ENCODE results near the gene AHNAK2. TPM values are rescaled to one million over a fixed set of nuclear protein-coding genes. Genes with fewer than 3 reads are reported as not detected.

AHNAK2 gene
- total and polyA plus RNA-seq, 2 donors from 2014 or later: 1.1 to 72.0 TPM

- H3K4me3 ChIP-seq (ENCODE audit: low read length in 3 of 3): no peak overlapping the region
- peak in 1 of 5 donors; percentile 71 for DNase-seq
- intact Hi-C loops (cut with DNase I): no loop called here
- H3K9ac ChIP-seq (ENCODE audit: low read length in 3 of 3): no peak overlapping the region
- no peak for FAIRE-seq
- H3K27ac ChIP-seq (ENCODE audit: low read depth in 2 of 2, low read length in 2 of 2): no peak overlapping the region
- H3K4me1 ChIP-seq (ENCODE audit: control insufficient read depth in 2 of 3, insufficient read depth in 2 of 3, low read depth in 1 of 3, low read length in 3 of 3): no peaks in the 10 kb centered on the region
- H3K9me3 ChIP-seq (ENCODE audit: control insufficient read depth in 2 of 3, insufficient read depth in 1 of 3, low read length in 3 of 3): no peaks in the 10 kb centered on the region
- TF ChIP-seq CTCF (IDR thresholded peaks at IDR 0.05; ENCODE audit: borderline replicate concordance, extremely low read depth, insufficient read depth): no peak
- no peaks in the 10 kb centered on the region for H3K36me3 ChIP-seq (ENCODE audit: control insufficient read depth in 2 of 3, insufficient read depth in 3 of 3, low read length in 3 of 3)
- no peaks in the 10 kb centered on the region for H3K27me3 ChIP-seq (ENCODE audit: control insufficient read depth, insufficient read depth, low read length)
These were observed 51.3 kb downstream of the AHNAK2 start for GRCh38 chr14:104926619-104927431.

GRCh38 chr14:104925855-104926609 is 52.1 kb downstream of the AHNAK2 start:
- H3K36me3 ChIP-seq (ENCODE audit: control insufficient read depth in 2 of 3, insufficient read depth in 3 of 3, low read length in 3 of 3): no peaks in the 10 kb centered on the region
- no peak for FAIRE-seq
- TF ChIP-seq CTCF (IDR thresholded peaks at IDR 0.05; ENCODE audit: borderline replicate concordance, extremely low read depth, insufficient read depth): no peak
- H3K27me3 ChIP-seq (ENCODE audit: control insufficient read depth, insufficient read depth, low read length): no peaks in the 10 kb centered on the region
- no peak overlapping the region for H3K27ac ChIP-seq (ENCODE audit: low read depth in 2 of 2, low read length in 2 of 2)
- no peak overlapping the region for H3K9ac ChIP-seq (ENCODE audit: low read length in 3 of 3)
- H3K9me3 ChIP-seq (ENCODE audit: control insufficient read depth in 2 of 3, insufficient read depth in 1 of 3, low read length in 3 of 3): no peaks in the 10 kb centered on the region
- H3K4me1 ChIP-seq (ENCODE audit: control insufficient read depth in 2 of 3, insufficient read depth in 2 of 3, low read depth in 1 of 3, low read length in 3 of 3): no peaks in the 10 kb centered on the region
- intact Hi-C loops (cut with DNase I): no loop called here
- peak in 1 of 5 donors; percentile 61 for DNase-seq
- no peak overlapping the region for H3K4me3 ChIP-seq (ENCODE audit: low read length in 3 of 3)

- peak in 2 of 5 donors; percentile 19 to 70 for DNase-seq
- H3K27me3 ChIP-seq (ENCODE audit: control insufficient read depth, insufficient read depth, low read length): no peaks in the 10 kb centered on the region
- H3K4me1 ChIP-seq (ENCODE audit: control insufficient read depth in 2 of 3, insufficient read depth in 2 of 3, low read depth in 1 of 3, low read length in 3 of 3): no peaks in the 10 kb centered on the region
- H3K27ac ChIP-seq (ENCODE audit: low read depth in 2 of 2, low read length in 2 of 2): no peak overlapping the region
- TF ChIP-seq CTCF (IDR thresholded peaks at IDR 0.05; ENCODE audit: borderline replicate concordance, extremely low read depth, insufficient read depth): no peak
- H3K9ac ChIP-seq (ENCODE audit: low read length in 3 of 3): no peak overlapping the region
- H3K4me3 ChIP-seq (ENCODE audit: low read length in 3 of 3): no peak overlapping the region
- intact Hi-C loops (cut with DNase I): no loop called here
- no peak for FAIRE-seq
- H3K36me3 ChIP-seq (ENCODE audit: control insufficient read depth in 2 of 3, insufficient read depth in 3 of 3, low read length in 3 of 3): no peaks in the 10 kb centered on the region
- H3K9me3 ChIP-seq (ENCODE audit: control insufficient read depth in 2 of 3, insufficient read depth in 1 of 3, low read length in 3 of 3): no peaks in the 10 kb centered on the region
These were observed 52.8 kb downstream of the AHNAK2 start for GRCh38 chr14:104925214-104925854.
